Right atrium auricular region (tissue), 2 donors: ENCODE measurements around the gene PCDHB16. TPM values are rescaled to one million over a fixed set of nuclear protein-coding genes. Genes with fewer than 3 reads are reported as not detected.
"Not testable (repeated sequence)": the region's sequence is repeated elsewhere in the genome, so short reads cannot be mapped to it uniquely, and the experiment has no call there.

Experiments used
- DNase-seq: peaks from one replicate; pipeline ENCODE4 v3.0.0-alpha.2; 2019; ENCODE audit warnings: low spot score
- H3K27ac ChIP-seq, 2 donors: fragments of 200-600 bp; sonication (generic); 1 replicate in 1 of 2; 2 replicates in 1 of 2; pipeline ENCODE4 v1.5.1; 2016 to 2019
- H3K27me3 ChIP-seq, 2 donors: fragments of 200-600 bp; sonication (generic); one replicate each; pipeline versions ENCODE4 v1.5.1 to v1.6.0; 2017 to 2019
- H3K36me3 ChIP-seq: fragments of 200-600 bp; sonication (generic); one replicate; pipeline ENCODE4 v1.5.1; 2016
- H3K4me1 ChIP-seq, 2 donors: fragments of 200-600 bp; sonication (generic); one replicate each; pipeline versions ENCODE4 v1.5.1 to v1.6.0; 2017 to 2019
- H3K4me3 ChIP-seq, 2 donors: fragments of 200-600 bp; sonication (generic); 1 replicate in 1 of 2; 2 replicates in 1 of 2; pipeline ENCODE4 v1.5.1; 2017 to 2019; ENCODE audit warnings: mild to moderate bottlenecking in 1 of 2, moderate library complexity in 1 of 2
- H3K9me3 ChIP-seq, 2 donors: fragments of 200-600 bp; sonication (generic); one replicate each; pipeline ENCODE4 v1.5.1; 2019
- total RNA-seq, 2 donors: library from RNA; depleted of rRNA; stranded (reverse); fragments of >200 nt; gene quantifications; one replicate each; pipeline ENCODE4 v1.1.0, GENCODE V29; 2016
- TF ChIP-seq, protein P1 (sequence below), 2 donors: fragments of 200-600 bp; sonication (generic); IDR thresholded peaks; one replicate each; pipeline ENCODE4 v1.5.1; 2019; ENCODE audit warnings: antibody characterized with exemption in 2 of 2

PCDHB16 gene
- total RNA-seq, 2 donors from 2014 or later = 5.3 TPM

- TF ChIP-seq, protein P1, sequence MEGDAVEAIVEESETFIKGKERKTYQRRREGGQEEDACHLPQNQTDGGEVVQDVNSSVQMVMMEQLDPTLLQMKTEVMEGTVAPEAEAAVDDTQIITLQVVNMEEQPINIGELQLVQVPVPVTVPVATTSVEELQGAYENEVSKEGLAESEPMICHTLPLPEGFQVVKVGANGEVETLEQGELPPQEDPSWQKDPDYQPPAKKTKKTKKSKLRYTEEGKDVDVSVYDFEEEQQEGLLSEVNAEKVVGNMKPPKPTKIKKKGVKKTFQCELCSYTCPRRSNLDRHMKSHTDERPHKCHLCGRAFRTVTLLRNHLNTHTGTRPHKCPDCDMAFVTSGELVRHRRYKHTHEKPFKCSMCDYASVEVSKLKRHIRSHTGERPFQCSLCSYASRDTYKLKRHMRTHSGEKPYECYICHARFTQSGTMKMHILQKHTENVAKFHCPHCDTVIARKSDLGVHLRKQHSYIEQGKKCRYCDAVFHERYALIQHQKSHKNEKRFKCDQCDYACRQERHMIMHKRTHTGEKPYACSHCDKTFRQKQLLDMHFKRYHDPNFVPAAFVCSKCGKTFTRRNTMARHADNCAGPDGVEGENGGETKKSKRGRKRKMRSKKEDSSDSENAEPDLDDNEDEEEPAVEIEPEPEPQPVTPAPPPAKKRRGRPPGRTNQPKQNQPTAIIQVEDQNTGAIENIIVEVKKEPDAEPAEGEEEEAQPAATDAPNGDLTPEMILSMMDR (IDR thresholded peaks at IDR 0.05) = no peak
Measured at GRCh38 chr5:141175933-141176332, 6.3 kb upstream of the PCDHB16 start.

GRCh38 chr5:141177577-141178191 is 4.5 kb upstream of the PCDHB16 start, which contains the start of gene PCDHB8:
Gene PCDHB8, plus strand, starts transcription at chr5:141177790. Its CDS starts 245 bp downstream, at chr5:141178035.
- DNase-seq, H3K27ac ChIP-seq, H3K36me3 ChIP-seq, H3K27me3 ChIP-seq, H3K4me1 ChIP-seq: not testable (repeated sequence)
- TF ChIP-seq, protein P1 (IDR thresholded peaks at IDR 0.05) = peak in 1 of 2 donors; percentile 48
- peak within 1 kb of the TSS in 1 of 2 donors; percentile 4 for H3K4me3 ChIP-seq
- H3K9me3 ChIP-seq = peaks cover 10 to 57% of the 10 kb centered on the region in 2 donors

More at GRCh38 chr5:141175933-141176332, 6.3 kb upstream of the PCDHB16 start:
- peaks cover 5 to 6% of the 10 kb centered on the region in 2 donors for H3K27me3 ChIP-seq
- no peaks in the 10 kb centered on the region for H3K36me3 ChIP-seq
- peaks cover 10 to 57% of the 10 kb centered on the region in 2 donors for H3K9me3 ChIP-seq
- H3K27ac ChIP-seq = no peak overlapping the region
- H3K4me1 ChIP-seq = no peaks in the 10 kb centered on the region
- no peak for DNase-seq
- no peak overlapping the region for H3K4me3 ChIP-seq

DNA sequence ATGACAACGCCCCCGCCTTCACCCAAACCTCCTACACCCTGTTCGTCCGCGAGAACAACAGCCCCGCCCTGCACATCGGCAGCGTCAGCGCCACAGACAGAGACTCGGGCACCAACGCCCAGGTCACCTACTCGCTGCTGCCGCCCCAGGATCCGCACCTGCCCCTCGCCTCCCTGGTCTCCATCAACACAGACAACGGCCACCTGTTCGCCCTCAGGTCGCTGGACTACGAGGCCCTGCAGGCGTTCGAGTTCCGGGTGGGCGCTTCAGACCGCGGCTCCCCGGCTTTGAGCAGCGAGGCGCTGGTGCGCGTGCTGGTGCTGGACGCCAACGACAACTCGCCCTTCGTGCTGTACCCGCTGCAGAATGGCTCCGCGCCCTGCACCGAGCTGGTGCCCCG is 2.8 kb upstream of the PCDHB16 start:
- not testable (repeated sequence) for H3K27me3 ChIP-seq, H3K27ac ChIP-seq, H3K36me3 ChIP-seq, H3K4me1 ChIP-seq, DNase-seq, H3K4me3 ChIP-seq
- peaks cover 15 to 59% of the 10 kb centered on the region in 2 donors for H3K9me3 ChIP-seq

GRCh38 chr5:141179876-141180275 is 2.3 kb upstream of the PCDHB16 start:
- peaks cover 15 to 59% of the 10 kb centered on the region in 2 donors for H3K9me3 ChIP-seq
- not testable (repeated sequence) for DNase-seq, H3K36me3 ChIP-seq, H3K27me3 ChIP-seq, H3K4me1 ChIP-seq, H3K4me3 ChIP-seq, H3K27ac ChIP-seq

GRCh38 chr5:141180313-141180712 is 1.9 kb upstream of the PCDHB16 start:
- TF ChIP-seq, protein P1 (IDR thresholded peaks at IDR 0.05) = no peak
- no peaks in the 10 kb centered on the region for H3K36me3 ChIP-seq
- DNase-seq = no peak
- H3K27me3 ChIP-seq = peaks cover 0 to 5% of the 10 kb centered on the region in 2 donors
- no peaks in the 10 kb centered on the region for H3K4me1 ChIP-seq
- H3K4me3 ChIP-seq = no peak overlapping the region
- H3K27ac ChIP-seq = no peak overlapping the region
- H3K9me3 ChIP-seq = peaks cover 10 to 59% of the 10 kb centered on the region in 2 donors

DNA sequence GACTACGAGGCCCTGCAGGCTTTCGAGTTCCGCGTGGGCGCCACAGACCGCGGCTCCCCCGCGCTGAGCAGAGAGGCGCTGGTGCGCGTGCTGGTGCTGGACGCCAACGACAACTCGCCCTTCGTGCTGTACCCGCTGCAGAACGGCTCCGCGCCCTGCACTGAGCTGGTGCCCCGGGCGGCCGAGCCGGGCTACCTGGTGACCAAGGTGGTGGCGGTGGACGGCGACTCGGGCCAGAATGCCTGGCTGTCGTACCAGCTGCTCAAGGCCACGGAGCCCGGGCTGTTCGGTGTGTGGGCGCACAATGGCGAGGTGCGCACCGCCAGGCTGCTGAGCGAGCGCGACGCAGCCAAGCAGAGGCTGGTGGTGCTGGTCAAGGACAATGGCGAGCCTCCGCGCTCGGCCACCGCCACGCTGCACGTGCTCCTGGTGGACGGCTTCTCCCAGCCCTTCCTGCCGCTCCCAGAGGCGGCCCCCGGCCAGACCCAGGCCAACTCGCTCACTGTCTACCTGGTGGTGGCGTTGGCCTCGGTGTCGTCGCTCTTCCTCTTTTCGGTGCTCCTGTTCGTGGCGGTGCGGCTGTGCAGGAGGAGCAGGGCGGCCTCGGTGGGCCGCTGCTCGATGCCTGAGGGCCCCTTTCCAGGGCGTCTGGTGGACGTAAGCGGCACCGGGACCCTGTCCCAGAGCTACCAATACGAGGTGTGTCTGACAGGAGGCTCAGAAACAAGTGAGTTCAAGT is 2.1 kb downstream of the PCDHB16 start:
- H3K36me3 ChIP-seq, H3K27me3 ChIP-seq, H3K4me1 ChIP-seq, H3K4me3 ChIP-seq, DNase-seq, H3K27ac ChIP-seq: not testable (repeated sequence)
- peaks cover 8 to 61% of the 10 kb centered on the region in 2 donors for H3K9me3 ChIP-seq

GRCh38 chr5:141186897-141187512 is 4.8 kb downstream of the PCDHB16 start, which contains the start of gene PCDHB9:
Gene PCDHB9, plus strand, starts transcription at chr5:141187161. Its CDS starts 158 bp downstream, at chr5:141187319.
- Histone ChIP-seq H3K9me3 (peaks cover 8 to 86% of the 10 kb centered on the region in 2 donors), H3K4me3 (peak within 1 kb of the TSS in 1 of 2 donors; percentile 17), H3K36me3 (no peaks in the 10 kb centered on the region), H3K4me1 (no peaks in the 10 kb centered on the region), H3K27me3 (no peaks in the 10 kb centered on the region), H3K27ac (no peak within 1 kb of the TSS)
- no peak for DNase-seq
- TF ChIP-seq, protein P1 (IDR thresholded peaks at IDR 0.05) = peak in 1 of 2 donors; percentile 44

DNA sequence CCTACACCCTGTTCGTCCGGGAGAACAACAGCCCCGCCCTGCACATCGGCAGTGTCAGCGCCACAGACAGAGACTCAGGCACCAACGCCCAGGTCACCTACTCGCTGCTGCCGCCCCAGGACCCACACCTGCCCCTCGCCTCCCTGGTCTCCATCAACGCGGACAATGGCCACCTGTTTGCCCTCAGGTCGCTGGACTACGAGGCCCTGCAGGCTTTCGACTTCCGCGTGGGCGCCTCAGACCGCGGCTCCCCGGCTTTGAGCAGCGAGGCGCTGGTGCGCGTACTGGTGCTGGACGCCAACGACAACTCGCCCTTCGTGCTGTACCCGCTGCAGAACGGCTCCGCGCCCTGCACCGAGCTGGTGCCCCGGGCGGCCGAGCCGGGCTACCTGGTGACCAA is 6.5 kb downstream of the PCDHB16 start:
- H3K27me3 ChIP-seq, H3K4me3 ChIP-seq, H3K27ac ChIP-seq, H3K36me3 ChIP-seq, H3K4me1 ChIP-seq, DNase-seq: not testable (repeated sequence)
- H3K9me3 ChIP-seq = peaks cover 3 to 93% of the 10 kb centered on the region in 2 donors

GRCh38 chr5:141189131-141189530 is 6.9 kb downstream of the PCDHB16 start:
- not testable (repeated sequence) for DNase-seq, H3K27ac ChIP-seq, H3K36me3 ChIP-seq, H3K4me3 ChIP-seq, H3K27me3 ChIP-seq, H3K4me1 ChIP-seq
- H3K9me3 ChIP-seq = peaks cover 3 to 92% of the 10 kb centered on the region in 2 donors
